SHP77 treated with DMSO at 0.1 percent for 48 hours (cell line): ENCODE data around the gene WDFY4.

Source experiments
- DNase-seq: peaks from one replicate; lab custom pipeline; 2025; lab: John Stamatoyannopoulos, UW

Gene WDFY4

GRCh38 chr10:48796713-48797245 lies 112.1 kb downstream of the WDFY4 start:
- no peak for DNase-seq

DNA sequence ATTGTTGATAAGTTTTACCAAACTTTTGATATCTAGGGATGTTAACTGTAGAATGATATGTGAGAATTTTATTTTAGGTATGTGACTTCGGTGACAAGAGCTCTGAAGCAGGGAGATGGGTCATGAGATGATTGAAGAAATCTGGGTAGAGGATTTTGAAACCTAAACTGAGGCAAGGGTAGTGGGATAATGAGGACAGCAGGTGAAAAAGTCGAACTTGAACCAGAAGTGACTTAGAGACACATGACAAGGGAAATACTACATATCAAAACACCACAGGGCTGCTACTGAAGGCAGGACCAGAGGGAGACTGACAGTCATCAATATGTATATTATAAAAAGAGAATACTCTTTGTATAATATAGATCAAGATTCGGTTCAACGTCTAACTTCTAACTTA lies 113.2 kb downstream of the WDFY4 start:
- DNase-seq, result no peak

DNA sequence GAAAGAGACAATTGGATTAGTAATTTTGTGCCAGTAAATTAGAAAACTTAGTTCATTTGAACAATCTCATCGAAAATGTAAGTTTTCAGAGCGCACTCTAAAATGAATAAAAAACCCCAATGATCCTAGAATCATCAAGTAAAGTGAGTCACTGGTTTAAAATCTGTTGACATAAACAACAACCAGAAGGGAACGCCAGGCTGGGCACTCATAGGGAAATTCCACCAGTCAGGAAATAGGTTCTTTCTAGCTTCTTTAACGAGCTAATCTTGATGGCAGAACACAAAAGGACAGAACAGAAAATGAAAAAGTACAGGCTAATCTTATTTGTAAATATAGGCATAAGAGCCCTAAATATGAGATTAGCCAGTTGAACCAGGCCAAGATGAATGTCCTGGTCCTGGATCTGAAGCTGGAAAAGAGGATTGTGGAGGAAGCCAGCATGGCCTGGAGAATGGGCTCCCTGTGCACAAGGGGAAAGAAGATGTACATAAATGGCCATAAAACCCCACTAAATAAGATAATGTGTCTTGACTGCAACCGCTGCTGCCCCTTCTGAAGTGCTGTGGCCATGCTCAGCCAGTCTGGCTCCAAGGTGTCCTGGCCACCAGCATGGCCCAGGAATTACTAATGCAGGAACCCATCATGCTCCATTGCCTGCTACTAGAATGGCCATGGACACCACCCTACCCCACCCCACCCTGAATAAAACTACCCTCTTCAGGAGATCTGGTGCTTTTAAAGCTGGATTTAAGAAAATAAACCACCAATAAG lies 114.0 kb downstream of the WDFY4 start:
- DNase-seq, result no peak

DNA sequence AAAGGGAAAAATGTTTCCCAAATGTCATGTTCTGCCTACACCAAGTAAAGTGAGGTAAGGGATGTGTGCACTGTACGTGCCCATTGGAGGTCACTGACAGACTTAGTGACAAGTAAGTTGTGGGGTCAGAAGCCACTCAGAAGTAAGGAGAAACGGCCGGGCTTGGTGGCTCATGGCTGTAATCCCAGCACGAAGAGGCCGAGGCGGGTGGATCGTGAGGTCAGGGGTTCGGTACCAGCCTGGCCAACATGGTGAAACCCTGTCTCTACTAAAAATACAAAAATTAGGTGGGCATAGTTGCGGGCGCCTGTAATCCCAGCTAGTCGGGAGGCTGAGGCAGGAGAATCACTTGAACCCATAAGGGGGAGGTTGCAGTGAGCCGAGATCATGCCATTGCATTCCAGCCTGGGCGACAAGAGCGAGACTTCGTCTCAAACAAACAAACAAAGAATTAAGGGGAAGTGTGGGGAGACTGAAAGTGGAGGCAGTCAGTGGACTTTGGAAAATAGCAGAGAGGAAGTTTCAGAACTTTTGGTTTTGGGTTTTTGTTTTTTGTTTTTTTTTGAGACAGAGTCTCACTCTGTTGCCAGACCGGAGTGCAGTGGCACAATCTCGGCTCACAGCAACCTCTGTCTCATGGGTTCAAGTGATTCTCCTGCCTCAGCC lies 114.8 kb downstream of the WDFY4 start:
- DNase-seq, result no peak

- DNase-seq, result no peak
Observed at GRCh38 chr10:48800007-48800675, 115.5 kb downstream of the WDFY4 start.

DNA sequence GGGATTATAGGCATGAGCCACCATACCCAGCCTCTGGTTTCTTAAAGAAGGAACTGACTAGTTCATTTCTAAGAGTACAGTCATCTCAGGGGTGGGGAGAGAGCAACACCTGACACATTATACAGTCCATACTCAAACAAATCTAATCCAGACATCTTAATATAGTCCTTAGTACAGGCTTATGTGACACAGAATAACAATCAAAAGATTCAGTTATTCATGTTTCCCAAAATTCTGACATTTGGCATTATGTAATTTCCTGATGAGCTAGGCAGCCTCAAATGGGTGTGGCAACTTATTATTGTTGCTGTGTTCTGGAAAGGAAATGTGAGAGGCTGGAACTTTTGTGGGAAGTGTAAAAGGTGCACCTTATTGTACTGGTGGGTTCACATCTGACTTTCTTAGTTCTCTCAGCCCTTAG lies 116.3 kb downstream of the WDFY4 start:
- no peak for DNase-seq

GRCh38 chr10:48802611-48803071 lies 118.0 kb downstream of the WDFY4 start:
- DNase-seq, result no peak

DNA sequence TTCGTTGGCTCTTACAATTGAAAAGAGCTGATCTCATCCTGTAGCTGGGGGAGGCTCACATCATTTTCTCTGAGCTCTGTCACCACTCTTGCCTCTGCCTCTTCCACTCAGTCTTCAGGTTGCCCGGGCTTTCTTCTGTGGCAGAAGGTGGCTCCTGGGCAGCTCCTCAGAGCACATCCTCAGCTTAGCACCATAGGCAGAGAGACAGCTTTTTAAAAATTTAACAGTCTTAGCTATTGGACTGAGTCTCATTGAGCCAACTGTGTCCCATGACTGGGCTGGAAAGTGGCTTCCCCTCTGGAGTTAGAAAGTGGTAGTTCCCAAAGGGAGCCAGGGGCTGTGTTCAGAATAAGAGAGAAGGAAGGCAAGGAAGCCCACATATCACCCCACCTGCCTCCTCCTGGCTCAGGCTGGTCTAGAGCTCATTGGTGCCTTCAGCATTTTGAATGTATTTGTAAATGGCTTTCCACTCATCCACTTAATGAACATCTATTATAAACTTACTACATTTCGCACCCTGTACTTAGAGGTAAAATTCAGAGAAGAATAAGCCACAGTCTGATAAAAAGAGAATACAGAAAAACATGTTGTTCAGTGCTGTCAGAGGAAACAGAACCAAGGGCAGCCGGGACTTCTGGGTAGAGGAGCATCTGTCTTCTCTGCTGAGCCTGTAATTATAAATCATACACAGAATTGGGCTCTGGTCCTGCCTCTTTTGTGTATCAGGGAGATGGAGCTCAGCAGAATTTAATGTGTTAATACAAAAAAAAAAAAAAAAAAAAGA lies 119.3 kb downstream of the WDFY4 start:
- DNase-seq, result no peak

GRCh38 chr10:48804740-48805182 lies 120.1 kb downstream of the WDFY4 start:
- DNase-seq, result no peak

- DNase-seq, result no peak
Observed at GRCh38 chr10:48805411-48805810, 120.7 kb downstream of the WDFY4 start.

GRCh38 chr10:48805848-48806247 lies 121.2 kb downstream of the WDFY4 start:
- no peak for DNase-seq

DNA sequence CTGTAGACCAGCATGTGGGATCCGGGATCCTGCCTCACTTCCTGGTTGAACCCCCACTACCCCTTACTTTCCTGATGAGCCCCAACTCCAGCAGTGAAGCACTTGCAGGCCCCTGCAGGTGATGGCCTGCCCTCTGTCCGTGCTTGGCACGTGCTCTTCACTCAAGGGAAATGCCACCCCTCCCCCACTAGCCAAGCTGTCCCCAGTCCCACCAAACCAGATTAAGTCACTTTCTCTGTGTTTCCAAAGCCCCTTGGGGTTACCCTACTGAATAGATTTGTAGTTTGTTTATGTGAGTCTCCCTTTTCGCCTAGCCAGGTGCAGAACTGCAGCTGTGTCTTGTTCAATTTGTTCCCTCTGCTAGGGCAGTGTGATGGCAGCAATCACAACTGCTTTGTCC lies 121.7 kb downstream of the WDFY4 start:
- DNase-seq, result no peak

DNA sequence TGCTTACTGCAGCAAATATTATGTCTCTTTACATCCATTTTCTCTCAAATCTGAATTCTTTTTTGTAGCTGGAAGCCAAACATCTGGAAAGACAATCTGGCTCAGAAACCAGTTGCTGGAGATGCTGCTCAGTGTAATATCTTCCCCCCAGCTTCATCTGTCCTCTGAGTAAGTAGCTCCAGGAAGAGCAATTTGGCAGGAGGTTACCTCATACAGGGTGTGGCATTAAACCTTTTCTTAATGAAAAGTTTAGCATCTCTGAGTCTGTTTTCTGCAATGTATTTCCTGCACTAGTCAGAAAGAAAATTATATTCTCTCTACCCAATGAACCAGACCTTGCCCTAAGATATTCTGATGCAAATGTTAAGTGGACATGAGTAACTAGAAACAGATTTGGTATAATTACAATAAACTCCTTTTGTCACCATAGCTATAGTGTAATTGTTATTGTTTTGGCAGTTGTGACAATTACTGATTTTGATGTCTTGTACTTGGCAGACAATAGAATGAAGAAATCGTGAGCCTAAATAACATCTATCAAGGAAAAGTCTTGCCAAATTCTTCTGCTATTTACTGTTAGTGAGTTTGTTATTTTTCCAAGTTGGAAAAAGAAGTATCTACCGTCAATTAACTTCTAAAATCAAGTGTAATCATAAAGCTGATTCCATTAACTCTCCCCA lies 123.3 kb downstream of the WDFY4 start:
- DNase-seq, result no peak

- no peak for DNase-seq
Observed at GRCh38 chr10:48809261-48809660, 124.6 kb downstream of the WDFY4 start.

DNA sequence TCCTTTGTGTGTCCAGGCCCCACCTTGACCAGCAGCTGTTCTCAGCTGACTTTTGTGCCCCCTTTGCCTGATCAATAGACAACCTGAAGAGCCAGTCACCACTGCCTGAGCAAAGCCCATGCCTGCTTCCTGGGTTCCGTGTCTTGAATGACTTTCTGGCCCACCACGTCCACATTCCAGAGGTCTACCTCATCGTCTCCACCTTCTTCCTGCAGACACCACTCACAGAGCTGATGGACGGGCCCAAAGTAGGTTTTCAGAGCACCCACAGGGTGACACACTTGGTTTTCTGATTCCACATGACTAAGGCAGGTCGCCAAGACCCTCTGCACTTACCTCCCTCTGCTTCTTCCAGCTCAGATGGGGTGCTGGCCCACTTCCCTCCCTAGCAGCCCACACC lies 126.8 kb downstream of the WDFY4 start:
- DNase-seq, result no peak

DNA sequence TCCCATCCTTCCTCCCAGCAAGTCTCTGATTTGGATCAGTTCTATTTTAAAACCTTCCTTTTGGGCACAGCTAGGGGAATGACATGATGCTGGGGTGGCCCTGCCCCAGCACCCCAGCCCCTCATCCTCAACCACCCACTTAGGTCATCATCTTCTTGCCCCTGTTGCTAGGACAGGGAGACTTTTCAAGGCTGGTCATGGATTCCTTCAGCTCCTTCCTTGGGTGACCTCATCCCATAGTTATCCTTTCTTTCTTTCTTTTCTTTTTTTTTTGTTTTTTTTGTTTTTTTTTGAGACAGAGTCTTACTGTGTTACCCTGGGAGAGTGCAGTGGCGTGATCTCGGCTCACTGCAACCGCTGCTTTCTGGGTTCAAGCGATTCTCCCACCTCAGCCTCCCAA lies 127.2 kb downstream of the WDFY4 start:
- DNase-seq, result no peak

DNA sequence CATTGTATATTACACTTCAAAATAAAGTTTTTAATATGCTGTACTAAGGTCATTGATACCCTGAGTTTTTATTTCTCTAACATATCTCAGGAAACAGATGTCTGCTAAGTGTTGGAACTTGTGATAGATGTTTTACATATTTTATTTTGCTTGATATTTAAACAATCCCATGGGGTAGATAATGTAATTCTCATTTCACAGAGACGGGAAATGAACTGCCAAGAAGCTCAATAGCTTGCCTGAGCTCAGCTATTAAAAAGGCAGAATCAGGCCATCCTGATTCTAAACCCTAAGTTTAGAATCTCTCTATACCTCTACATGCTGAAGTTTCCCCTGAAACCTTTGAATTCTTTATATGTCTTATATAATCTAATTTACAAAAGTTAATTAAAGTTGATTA lies 128.6 kb downstream of the WDFY4 start:
- DNase-seq, result no peak

- no peak for DNase-seq
Observed at GRCh38 chr10:48813825-48814224, 129.2 kb downstream of the WDFY4 start.

DNA sequence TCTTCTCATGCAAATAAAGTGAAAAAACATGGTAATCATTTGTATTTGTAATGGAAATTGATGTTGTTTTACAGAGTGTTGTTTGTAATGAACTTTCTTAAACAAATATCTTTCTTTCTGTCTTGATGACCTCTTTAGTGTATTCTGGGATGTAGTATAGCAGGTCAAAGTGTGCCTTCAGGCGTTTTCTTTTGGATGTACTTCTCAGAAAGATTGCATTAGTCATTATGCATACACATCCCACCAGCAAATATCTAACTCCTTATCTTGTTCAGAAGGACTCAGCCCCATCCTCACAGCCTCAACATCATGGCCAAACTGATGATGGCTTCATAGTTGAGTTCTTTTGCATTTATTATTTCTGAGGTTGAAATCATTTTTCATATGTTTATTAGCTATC lies 130.3 kb downstream of the WDFY4 start:
- DNase-seq, result no peak

GRCh38 chr10:48817141-48817540 lies 132.5 kb downstream of the WDFY4 start:
- no peak for DNase-seq

GRCh38 chr10:48818081-48818480 lies 133.4 kb downstream of the WDFY4 start:
- DNase-seq, result no peak
